Mesenchymal stem cell (in vitro differentiated cells and primary cell): ENCODE results near the gene LGALS12.
A peak's percentile ranks its signal among the peaks of the same experiment; 100 is the strongest.
"Not testable (repeated sequence)": the region's sequence is repeated elsewhere in the genome, so short reads cannot be mapped to it uniquely, and the experiment has no call there.

Source experiments
- DNase-seq: peaks from one replicate; pipeline ENCODE4 v3.0.0-alpha.2; 2013
- H2AFZ ChIP-seq: one replicate; pipeline ENCODE4 v1.6.1; 2013; ENCODE audit warnings: low read depth, mild to moderate bottlenecking, control low read depth, inconsistent platforms, low read length, moderate library complexity
- H2AK5ac ChIP-seq: 2 replicates; pipeline ENCODE4 v1.6.1; 2013; ENCODE audit warnings: low read length, moderate library complexity, mild to moderate bottlenecking, inconsistent platforms; ENCODE audit not compliant: severe bottlenecking
- H2BK120ac ChIP-seq: one replicate; pipeline ENCODE4 v1.6.1; 2013; ENCODE audit warnings: low read depth, mild to moderate bottlenecking, inconsistent platforms, low read length, moderate library complexity
- H2BK12ac ChIP-seq, 2 experiments: one replicate each; pipeline ENCODE4 v1.6.1; 2013; ENCODE audit warnings: inconsistent platforms in 2 of 2, low read length in 2 of 2, mild to moderate bottlenecking in 2 of 2, moderate library complexity in 2 of 2, control low read depth in 1 of 2
- H2BK15ac ChIP-seq: one replicate; pipeline ENCODE4 v1.6.1; 2013; ENCODE audit warnings: mild to moderate bottlenecking, low read depth, inconsistent platforms; ENCODE audit not compliant: poor library complexity, severe bottlenecking
- H2BK5ac ChIP-seq: 2 replicates; pipeline ENCODE4 v1.6.1; 2013; ENCODE audit warnings: low read depth, mild to moderate bottlenecking, low read length, control low read depth, inconsistent platforms; ENCODE audit not compliant: poor library complexity, severe bottlenecking
- H3K14ac ChIP-seq, 2 experiments: one replicate each; pipeline ENCODE4 v1.6.1; 2013; ENCODE audit warnings: inconsistent platforms in 2 of 2, low read length in 2 of 2, control low read depth in 1 of 2, mild to moderate bottlenecking in 1 of 2, moderate library complexity in 1 of 2
- H3K18ac ChIP-seq, 2 experiments: one replicate each; pipeline ENCODE4 v1.6.1; 2013; ENCODE audit warnings: inconsistent platforms in 2 of 2, low read length in 2 of 2, control low read depth in 1 of 2, low read depth in 1 of 2, mild to moderate bottlenecking in 1 of 2
- H3K23ac ChIP-seq, 2 experiments: one replicate each; pipeline ENCODE4 v1.6.1; 2013; ENCODE audit warnings: inconsistent platforms in 2 of 2, low read length in 2 of 2, mild to moderate bottlenecking in 2 of 2, moderate library complexity in 2 of 2, control low read depth in 1 of 2
- H3K27ac ChIP-seq: 2 replicates; pipeline ENCODE4 v1.5.1; 2013; ENCODE audit warnings: mild to moderate bottlenecking, moderate library complexity, low read length, control low read depth, inconsistent platforms; ENCODE audit not compliant: poor library complexity, severe bottlenecking
- H3K27me3 ChIP-seq, 2 experiments: 2 replicates each; pipeline versions ENCODE4 v1.6.1 to v1.7.0; 2013; ENCODE audit warnings: low read length in 2 of 2, mild to moderate bottlenecking in 2 of 2, moderate library complexity in 2 of 2, control low read depth in 1 of 2, inconsistent platforms in 1 of 2; ENCODE audit not compliant: control insufficient read depth in 1 of 2, insufficient read depth in 1 of 2
- H3K36me3 ChIP-seq, 2 experiments: 2 replicates each; pipeline versions ENCODE4 v1.6.1 to v1.7.0; 2013; ENCODE audit warnings: low read length in 2 of 2, control low read depth in 1 of 2, inconsistent platforms in 1 of 2, low read depth in 1 of 2, mild to moderate bottlenecking in 1 of 2; ENCODE audit not compliant: insufficient read depth in 2 of 2, control insufficient read depth in 1 of 2
- H3K4ac ChIP-seq, 2 experiments: one replicate each; pipeline ENCODE4 v1.6.1; 2013; ENCODE audit warnings: inconsistent platforms in 2 of 2, low read length in 2 of 2, mild to moderate bottlenecking in 2 of 2, moderate library complexity in 2 of 2, control low read depth in 1 of 2, low read depth in 1 of 2
- H3K4me1 ChIP-seq: 2 replicates; pipeline ENCODE4 v1.6.1; 2013; ENCODE audit warnings: low read depth, low read length, control low read depth; ENCODE audit not compliant: control insufficient read depth, insufficient read depth
- H3K4me2 ChIP-seq: 2 replicates; pipeline ENCODE4 v1.6.1; 2013; ENCODE audit warnings: low read length, mild to moderate bottlenecking, inconsistent platforms; ENCODE audit not compliant: poor library complexity, severe bottlenecking
- H3K4me3 ChIP-seq, 2 experiments: 2 replicates each; pipeline versions ENCODE4 v1.5.1 to v1.7.0; 2013; ENCODE audit warnings: low read length in 2 of 2, mild to moderate bottlenecking in 2 of 2, control low read depth in 1 of 2, low read depth in 1 of 2; ENCODE audit not compliant: insufficient read depth in 1 of 2
- H3K79me1 ChIP-seq: replicated peaks from 2 replicates; pipeline ENCODE4 v1.6.1; 2013; ENCODE audit warnings: mild to moderate bottlenecking, control low read depth, low read length, inconsistent platforms; ENCODE audit not compliant: poor library complexity, severe bottlenecking
- H3K9ac ChIP-seq: 2 replicates; pipeline ENCODE4 v1.7.0; 2013; ENCODE audit warnings: mild to moderate bottlenecking, low read length, moderate library complexity
- H3K9me3 ChIP-seq: 2 replicates; pipeline ENCODE4 v1.7.0; 2013; ENCODE audit warnings: mild to moderate bottlenecking, low read length; ENCODE audit not compliant: control insufficient read depth
- H4K8ac ChIP-seq: one replicate; pipeline ENCODE4 v1.6.1; 2013; ENCODE audit warnings: inconsistent platforms, mild to moderate bottlenecking, low read length, moderate library complexity
- H4K91ac ChIP-seq: one replicate; pipeline ENCODE4 v1.6.1; 2013; ENCODE audit warnings: mild to moderate bottlenecking, low read length, inconsistent platforms
- WGBS: methylation state at CpG from one replicate; pipeline ENCODE4 v1.1.7; 2013; ENCODE audit warnings: mixed read lengths; 5-methylcytosine and 5-hydroxymethylcytosine counted together

LGALS12 gene

GRCh38 chr11:63537293-63538101, 31.6 kb downstream of the LGALS12 start:
- Histone ChIP-seq H2BK120ac (no peak overlapping the region), H2BK5ac (no peak overlapping the region), H2AFZ (peak overlapping the region; percentile 3), H3K14ac (peak overlapping the region in 1 of 2 experiments; percentile 26), H4K8ac (no peak overlapping the region), H3K36me3 (peaks cover 0 to 3% of the 10 kb centered on the region in 2 experiments), H3K9me3 (no peaks in the 10 kb centered on the region), H3K4me2 (peak overlapping the region; percentile 50), H3K9ac (peak overlapping the region; percentile 85), H3K4me1 (peaks cover 31% of the 10 kb centered on the region), H3K4ac (no peak overlapping the region), H3K27ac (peak overlapping the region; percentile 80), H2BK12ac (no peak overlapping the region), H3K18ac (no peak overlapping the region), H2AK5ac (peak overlapping the region; percentile 26), H3K79me1 (peaks cover 11% of the 10 kb centered on the region), H2BK15ac (no peak overlapping the region), H3K23ac (peak overlapping the region in 1 of 2 experiments; percentile 5), H3K27me3 (no peaks in the 10 kb centered on the region), H3K4me3 (peak overlapping the region in 1 of 2 experiments; percentile 77), H4K91ac (no peak overlapping the region)
- DNase-seq = no peak
- WGBS = 75% methylated on average over 8 of the region's 8 CpGs

DNA sequence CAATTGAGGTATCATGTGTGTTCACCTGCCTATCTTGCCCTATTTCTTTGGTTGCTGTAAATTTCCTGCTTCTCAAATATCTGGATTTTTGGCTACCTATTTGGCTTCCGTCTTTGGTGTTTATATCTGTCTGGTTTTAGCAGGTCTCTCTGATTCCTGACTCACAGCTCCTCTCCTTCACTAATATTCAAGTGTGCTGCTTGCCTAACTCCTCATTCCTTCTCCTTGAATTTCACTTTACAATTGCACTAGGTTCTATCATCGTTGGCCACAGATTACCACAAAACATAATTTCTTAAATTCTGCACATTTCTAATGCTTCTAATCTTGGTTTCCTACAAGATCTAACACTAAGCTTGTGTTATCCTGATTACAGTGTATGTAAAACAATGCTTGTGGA, 36.6 kb downstream of the LGALS12 start:
- not testable (repeated sequence) for H3K4ac ChIP-seq, H2BK15ac ChIP-seq, H3K14ac ChIP-seq, DNase-seq, H3K4me2 ChIP-seq, H3K18ac ChIP-seq, H3K9ac ChIP-seq, H4K91ac ChIP-seq, H3K27ac ChIP-seq, H3K4me3 ChIP-seq, H2BK120ac ChIP-seq, H2BK5ac ChIP-seq, H3K9me3 ChIP-seq, H2AFZ ChIP-seq, H2AK5ac ChIP-seq, H3K27me3 ChIP-seq, H4K8ac ChIP-seq, H3K23ac ChIP-seq, H2BK12ac ChIP-seq
- H3K36me3 ChIP-seq = peaks cover 3 to 16% of the 10 kb centered on the region in 2 experiments
- peaks cover 11% of the 10 kb centered on the region for H3K79me1 ChIP-seq
- WGBS = 57% methylated on average over 2 of the region's 2 CpGs
- H3K4me1 ChIP-seq = peaks cover 19% of the 10 kb centered on the region

- Histone ChIP-seq H2AK5ac (no peak overlapping the region), H3K4ac (no peak overlapping the region), H2BK15ac (no peak overlapping the region), H3K4me3 (no peak overlapping the region), H3K18ac (no peak overlapping the region), H3K9ac (no peak overlapping the region), H3K27ac (no peak overlapping the region), H4K91ac (no peak overlapping the region), H3K4me1 (peaks cover 8% of the 10 kb centered on the region), H3K36me3 (peaks cover 3 to 16% of the 10 kb centered on the region in 2 experiments), H3K4me2 (no peak overlapping the region), H3K79me1 (peaks cover 6% of the 10 kb centered on the region), H3K9me3 (no peaks in the 10 kb centered on the region), H2BK120ac (no peak overlapping the region), H2BK5ac (no peak overlapping the region), H4K8ac (no peak overlapping the region), H2BK12ac (no peak overlapping the region), H3K14ac (no peak overlapping the region), H3K27me3 (no peaks in the 10 kb centered on the region), H3K23ac (no peak overlapping the region), H2AFZ (no peak overlapping the region)
- DNase-seq = no peak
- WGBS = 86% methylated on average over 1 of the region's 2 CpGs
These were observed 37.8 kb downstream of the LGALS12 start for GRCh38 chr11:63543711-63544110.

- Histone ChIP-seq H2BK5ac (no peak overlapping the region), H3K14ac (no peak overlapping the region), H4K91ac (no peak overlapping the region), H3K23ac (no peak overlapping the region), H2AK5ac (no peak overlapping the region), H4K8ac (no peak overlapping the region), H3K36me3 (peaks cover 0 to 16% of the 10 kb centered on the region in 2 experiments), H2BK12ac (no peak overlapping the region), H2BK15ac (no peak overlapping the region), H3K4me1 (peaks cover 3% of the 10 kb centered on the region), H3K79me1 (no peaks in the 10 kb centered on the region), H2AFZ (no peak overlapping the region), H3K4me2 (no peak overlapping the region), H3K4me3 (no peak overlapping the region), H3K27me3 (no peaks in the 10 kb centered on the region), H2BK120ac (no peak overlapping the region), H3K9ac (no peak overlapping the region), H3K4ac (no peak overlapping the region), H3K27ac (no peak overlapping the region), H3K18ac (no peak overlapping the region), H3K9me3 (no peaks in the 10 kb centered on the region)
- no CpG with 5 or more reads among the region's 1 CpG for WGBS
- no peak for DNase-seq
These were observed 41.2 kb downstream of the LGALS12 start for GRCh38 chr11:63547061-63547460.
